ENCODE measurements around the gene ATP10A. TPM values are rescaled to one million over a fixed set of nuclear protein-coding genes. Genes with fewer than 3 reads are reported as not detected.

Gene ATP10A
- total RNA-seq, 1 donor from 2014 or later, result not detected

GRCh38 chr15:25655207-25655948 lies 207.7 kb downstream of the ATP10A start:
- H3K27ac Mint-ChIP-seq, result no peak overlapping the region
- intact Hi-C loops (cut with micrococcal nuclease), result no loop called here
- no peak overlapping the region for H3K4me3 Mint-ChIP-seq
- POLR2A ChIA-PET, result no interaction called here
- H3K27me3 Mint-ChIP-seq, result no peaks in the 10 kb centered on the region
- no peaks in the 10 kb centered on the region for H3K4me1 Mint-ChIP-seq
- ATAC-seq (ENCODE audit: low read depth), result no peak
- CTCF ChIA-PET, result no interaction called here
- no peak for TF ChIP-seq CTCF (IDR thresholded peaks at IDR 0.05)
- H3K9me3 Mint-ChIP-seq, result no peaks in the 10 kb centered on the region
- no peaks in the 10 kb centered on the region for H3K36me3 Mint-ChIP-seq (ENCODE audit: low read depth)
- no peak for DNase-seq

- TF ChIP-seq CTCF (IDR thresholded peaks at IDR 0.05), result no peak
- Mint-ChIP-seq H3K27ac (no peak overlapping the region), H3K9me3 (no peaks in the 10 kb centered on the region), H3K4me1 (no peaks in the 10 kb centered on the region), H3K27me3 (no peaks in the 10 kb centered on the region), H3K36me3 (ENCODE audit: low read depth) (no peaks in the 10 kb centered on the region), H3K4me3 (no peak overlapping the region)
- intact Hi-C loops (cut with micrococcal nuclease), result no loop called here
- POLR2A ChIA-PET, result no interaction called here
- DNase-seq, result no peak
- no peak for ATAC-seq (ENCODE audit: low read depth)
- CTCF ChIA-PET, result no interaction called here
Measured at GRCh38 chr15:25653371-25653770, 209.8 kb downstream of the ATP10A start.

- intact Hi-C loops (cut with micrococcal nuclease), result no loop called here
- H3K4me1 Mint-ChIP-seq, result no peaks in the 10 kb centered on the region
- no peak for TF ChIP-seq CTCF (IDR thresholded peaks at IDR 0.05)
- POLR2A ChIA-PET, result no interaction called here
- no peak overlapping the region for H3K27ac Mint-ChIP-seq
- CTCF ChIA-PET, result no interaction called here
- no peaks in the 10 kb centered on the region for H3K27me3 Mint-ChIP-seq
- H3K4me3 Mint-ChIP-seq, result no peak overlapping the region
- ATAC-seq (ENCODE audit: low read depth) (no peak), DNase-seq (no peak)
- H3K9me3 Mint-ChIP-seq, result no peaks in the 10 kb centered on the region
- no peaks in the 10 kb centered on the region for H3K36me3 Mint-ChIP-seq (ENCODE audit: low read depth)
Measured at GRCh38 chr15:25652704-25653103, 210.4 kb downstream of the ATP10A start.

- H3K27me3 Mint-ChIP-seq, result no peaks in the 10 kb centered on the region
- CTCF ChIA-PET, result no interaction called here
- no peaks in the 10 kb centered on the region for H3K4me1 Mint-ChIP-seq
- no peak overlapping the region for H3K4me3 Mint-ChIP-seq
- TF ChIP-seq CTCF (IDR thresholded peaks at IDR 0.05), result no peak
- no peak overlapping the region for H3K27ac Mint-ChIP-seq
- POLR2A ChIA-PET, result no interaction called here
- no peaks in the 10 kb centered on the region for H3K36me3 Mint-ChIP-seq (ENCODE audit: low read depth)
- ATAC-seq (ENCODE audit: low read depth), result no peak
- no peak for DNase-seq
- intact Hi-C loops (cut with micrococcal nuclease), result no loop called here
- H3K9me3 Mint-ChIP-seq, result no peaks in the 10 kb centered on the region
Measured at GRCh38 chr15:25649390-25649789, 213.7 kb downstream of the ATP10A start.

- no peaks in the 10 kb centered on the region for H3K9me3 Mint-ChIP-seq
- CTCF ChIA-PET, result no interaction called here
Measured at GRCh38 chr15:25643120-25643519, 220.0 kb downstream of the ATP10A start.

More at GRCh38 chr15:25643120-25643519, 220.0 kb downstream of the ATP10A start:
- no peaks in the 10 kb centered on the region for H3K36me3 Mint-ChIP-seq (ENCODE audit: low read depth)
- TF ChIP-seq CTCF (IDR thresholded peaks at IDR 0.05), result no peak
- ATAC-seq (ENCODE audit: low read depth) (no peak), DNase-seq (no peak)
- POLR2A ChIA-PET, result no interaction called here
- no peaks in the 10 kb centered on the region for H3K4me1 Mint-ChIP-seq
- H3K27ac Mint-ChIP-seq, result no peak overlapping the region
- H3K4me3 Mint-ChIP-seq, result no peak overlapping the region
- intact Hi-C loops (cut with micrococcal nuclease), result no loop called here
- H3K27me3 Mint-ChIP-seq, result peaks cover 14% of the 10 kb centered on the region

Measured in activated B cell treated with CpG ODN at 0.5 μM for 24 hours (primary cell).